Endometrium (tissue), 2 donors: ENCODE measurements around the gene CYSTM1.

Source experiments
- FAIRE-seq: peaks from 2 replicates; lab custom pipeline; 2012; peaks lifted over from hg19 to GRCh38; lab: Jason Lieb, UNC
- donor health status: control.
- donor health status: control.

CYSTM1 gene

DNA sequence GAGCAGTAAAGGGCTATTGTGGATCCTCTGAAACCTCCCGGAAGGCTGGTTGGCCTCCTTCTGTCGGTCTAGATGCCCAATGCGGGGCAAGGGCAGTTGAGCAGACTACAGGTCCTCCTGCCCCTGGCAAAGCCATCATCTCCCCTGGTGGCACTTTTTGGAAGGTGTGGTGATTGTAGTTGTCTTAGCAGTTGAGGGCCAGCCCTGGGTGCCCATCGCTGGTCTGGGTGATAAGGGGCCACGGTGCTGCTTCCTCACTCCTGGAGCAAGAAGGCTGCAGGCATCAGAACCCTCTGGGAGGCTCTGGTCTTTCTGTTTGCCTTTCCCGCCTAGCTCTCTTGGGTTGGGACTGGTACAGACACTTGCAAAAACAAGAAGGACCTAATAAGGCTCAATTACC, 63.8 kb downstream of the CYSTM1 start:
- FAIRE-seq: no peak

- no peak for FAIRE-seq
Observed at GRCh38 chr5:140239461-140239860, 64.5 kb downstream of the CYSTM1 start.

GRCh38 chr5:140239939-140240700, 65.1 kb downstream of the CYSTM1 start:
- FAIRE-seq: no peak

DNA sequence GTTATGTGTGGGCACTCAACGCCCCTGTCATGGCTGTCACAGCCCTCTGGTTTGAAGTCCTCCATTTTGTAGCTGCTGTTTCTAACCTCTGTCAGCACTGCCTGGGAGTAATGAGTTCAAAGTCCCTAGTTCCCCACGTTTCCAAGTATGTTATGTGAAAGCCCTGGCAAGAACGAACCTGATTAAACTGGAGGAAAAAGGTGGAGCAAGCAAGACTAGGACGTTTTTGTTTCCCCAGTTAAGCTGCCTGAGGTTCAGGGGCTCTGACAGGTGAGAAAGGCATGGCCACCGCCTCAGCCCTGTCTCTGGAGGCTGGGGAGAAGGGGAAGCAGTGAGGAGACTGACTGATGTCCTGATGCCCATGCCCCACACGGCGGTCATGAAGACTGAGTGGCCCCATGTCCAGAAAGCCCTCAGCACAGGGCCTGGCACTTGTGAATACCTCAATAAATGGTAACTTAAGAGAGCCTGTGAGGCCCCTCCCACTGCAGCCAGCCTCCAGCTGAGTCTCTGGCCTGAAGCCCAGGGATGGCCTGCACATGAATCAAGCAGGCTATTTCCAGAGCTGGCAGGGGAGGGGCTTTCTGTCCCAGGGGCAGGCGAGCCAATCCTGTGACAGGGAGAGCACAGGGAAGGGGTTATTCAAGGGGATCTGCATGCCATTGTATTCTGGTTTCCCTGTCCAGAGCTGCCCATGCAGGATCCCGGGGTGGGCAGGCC, 66.2 kb downstream of the CYSTM1 start:
- FAIRE-seq: no peak

DNA sequence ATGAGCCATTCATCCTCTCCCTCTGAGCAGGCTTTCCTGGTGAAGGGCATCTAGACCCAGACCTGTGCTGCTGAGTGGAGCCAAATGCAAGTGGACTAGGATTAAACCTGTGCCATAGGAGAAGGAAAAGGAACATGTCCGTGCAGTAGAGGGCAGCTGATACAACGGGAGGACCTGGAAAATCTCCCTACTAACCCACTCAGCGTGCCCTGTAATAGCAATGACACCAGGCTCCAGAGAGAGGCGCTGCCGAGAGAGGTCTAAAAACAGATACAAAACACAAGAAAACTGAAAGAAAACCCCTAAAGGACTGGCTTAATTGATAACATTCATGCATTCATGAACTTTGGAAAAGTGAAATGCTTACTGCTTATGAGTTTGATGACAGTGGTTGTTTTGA, 67.1 kb downstream of the CYSTM1 start:
- FAIRE-seq: no peak

DNA sequence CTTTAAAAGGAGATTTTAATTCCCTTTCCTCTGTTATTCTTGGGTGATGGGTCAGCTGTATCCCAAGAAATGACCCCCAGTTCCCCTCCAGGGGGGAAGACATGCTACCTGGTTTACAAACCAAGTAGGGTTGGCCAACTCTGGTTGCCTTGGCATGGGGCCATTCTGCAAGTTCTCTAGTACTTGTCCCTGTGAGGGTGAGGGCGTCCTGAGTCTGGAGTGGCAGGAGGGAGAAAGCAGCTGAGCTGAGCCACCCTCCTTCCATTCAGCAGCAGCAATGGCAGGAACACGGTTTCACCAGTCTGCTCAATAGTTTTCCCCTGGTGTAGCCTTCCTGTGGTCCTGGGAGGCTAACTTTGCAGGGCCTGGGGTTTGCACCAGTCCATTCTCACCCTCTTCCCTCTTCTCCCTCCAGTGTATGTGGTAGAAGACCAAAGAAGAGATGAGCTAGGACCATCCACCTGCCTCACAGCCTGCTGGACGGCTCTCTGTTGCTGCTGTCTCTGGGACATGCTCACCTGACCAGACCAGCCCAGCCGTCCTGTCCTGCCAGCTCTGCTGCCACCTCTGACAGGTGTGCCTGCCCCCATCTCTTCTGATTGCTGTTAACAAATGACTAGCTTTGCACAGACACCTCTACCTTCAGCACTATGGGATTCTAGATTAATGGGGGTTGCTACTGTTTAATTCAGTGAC, 68.0 kb downstream of the CYSTM1 start:
- FAIRE-seq: no peak

DNA sequence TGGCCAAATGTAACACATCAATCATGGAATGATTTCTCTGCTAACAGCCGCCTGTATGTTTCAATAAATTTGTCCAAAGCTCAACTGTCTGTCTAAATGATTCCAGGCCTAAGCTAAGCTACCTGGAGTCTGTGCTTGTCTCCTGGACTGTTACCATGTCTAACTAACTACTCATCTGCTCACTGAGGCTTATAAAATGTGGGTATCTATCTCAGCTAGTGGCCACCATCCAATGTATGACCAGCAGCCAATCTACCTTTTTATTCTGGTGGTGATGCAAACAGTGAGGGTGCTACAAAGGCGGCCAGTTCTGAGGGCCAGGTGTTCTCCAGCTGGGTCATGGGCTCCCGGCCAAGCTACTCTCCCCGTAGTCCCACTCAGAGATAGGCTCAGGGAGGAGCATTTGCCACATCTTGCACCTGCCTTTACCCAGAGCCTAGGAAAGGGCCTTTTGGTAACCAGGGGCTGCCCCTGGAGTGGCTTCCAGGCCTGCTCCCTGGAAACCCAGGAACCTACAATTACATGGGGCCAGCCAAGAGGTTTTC, 68.8 kb downstream of the CYSTM1 start:
- FAIRE-seq: no peak

DNA sequence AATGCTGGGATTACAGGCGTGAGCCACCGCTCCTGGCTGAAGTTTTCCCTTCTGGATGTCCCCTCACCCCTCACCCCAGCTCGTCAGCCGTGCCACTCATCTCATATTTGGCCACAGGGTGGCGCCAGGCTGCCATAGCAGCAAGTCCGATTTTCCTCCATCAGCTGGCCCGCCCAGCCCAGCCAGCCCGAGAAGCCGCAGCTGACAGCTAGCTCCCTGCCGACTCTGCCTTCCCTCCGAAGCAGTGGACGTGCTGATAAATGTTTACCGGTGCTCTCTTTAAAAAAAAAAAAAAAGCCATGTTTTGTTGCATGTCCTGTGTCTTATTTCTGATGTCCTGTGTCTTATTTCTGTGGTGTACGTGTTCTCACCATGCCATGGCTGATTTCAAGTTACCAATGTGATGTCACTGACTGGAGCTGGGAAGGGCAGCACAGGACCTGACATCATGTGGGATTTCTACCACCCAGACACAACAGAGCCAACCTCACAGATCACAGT, 69.6 kb downstream of the CYSTM1 start:
- FAIRE-seq: no peak

- FAIRE-seq: no peak
Observed at GRCh38 chr5:140245341-140245740, 70.4 kb downstream of the CYSTM1 start.

DNA sequence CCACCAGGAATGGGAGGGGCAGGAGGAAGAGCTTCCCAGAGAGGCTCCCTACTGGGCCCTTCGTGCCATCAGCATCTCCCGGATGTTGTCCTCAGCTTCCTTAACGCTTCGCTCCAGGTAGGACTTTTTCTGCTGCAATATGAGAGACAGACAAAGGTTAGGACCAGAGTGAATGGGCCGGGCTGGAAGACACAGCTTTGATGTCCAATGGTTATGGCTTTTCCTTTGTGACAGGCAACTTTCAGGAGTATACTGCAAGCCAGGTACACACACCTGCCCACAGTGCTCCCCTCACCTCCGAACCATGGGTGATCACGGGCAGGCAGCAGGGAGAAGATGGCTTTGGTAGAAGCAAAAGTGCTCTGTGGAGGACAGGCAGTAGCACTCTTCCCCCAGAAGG, 70.9 kb downstream of the CYSTM1 start:
- no peak for FAIRE-seq

- FAIRE-seq: no peak
Observed at GRCh38 chr5:140246378-140247122, 71.6 kb downstream of the CYSTM1 start.

GRCh38 chr5:140248414-140248813, 73.4 kb downstream of the CYSTM1 start:
- FAIRE-seq: no peak

DNA sequence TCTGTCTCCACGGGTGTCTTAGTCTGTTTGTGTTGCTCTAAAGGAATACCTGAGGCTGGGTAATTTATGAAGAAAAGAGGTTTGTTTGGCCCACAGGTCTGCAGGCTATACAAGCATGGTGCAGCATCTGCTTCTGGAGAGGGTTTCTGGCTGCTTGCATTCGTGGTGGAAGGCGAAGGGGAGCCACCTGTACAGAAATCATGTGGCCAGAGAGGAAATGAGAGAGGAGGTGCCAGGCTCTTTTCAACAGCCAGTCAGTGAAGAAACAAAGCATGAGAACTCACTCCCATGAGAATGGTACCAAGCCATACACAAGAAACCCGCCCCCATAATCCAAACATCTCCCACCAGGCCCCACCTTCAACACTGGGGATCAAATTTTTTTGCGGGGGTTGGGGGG, 74.5 kb downstream of the CYSTM1 start:
- FAIRE-seq: no peak

DNA sequence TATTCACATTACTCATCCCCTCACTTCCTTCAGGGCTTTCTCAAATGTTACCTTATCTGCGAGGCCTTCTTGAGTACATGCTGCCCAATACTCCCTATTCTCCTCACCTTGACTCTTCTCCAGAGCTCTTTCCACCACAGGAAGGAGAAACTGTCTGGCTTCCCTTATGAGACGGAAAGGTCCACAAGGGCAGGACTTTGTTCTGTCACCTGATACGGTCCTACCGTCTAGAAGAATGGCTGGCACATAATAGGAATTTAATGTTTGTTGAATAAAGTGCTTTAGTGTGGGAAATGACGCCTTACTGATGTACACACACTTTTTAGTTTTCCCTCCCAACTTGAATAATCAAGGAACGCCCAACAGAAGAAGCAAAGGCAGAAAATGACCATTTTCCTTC, 75.4 kb downstream of the CYSTM1 start:
- no peak for FAIRE-seq

GRCh38 chr5:140251527-140251973, 76.6 kb downstream of the CYSTM1 start:
- no peak for FAIRE-seq

- FAIRE-seq: no peak
Observed at GRCh38 chr5:140252470-140253126, 77.6 kb downstream of the CYSTM1 start.

DNA sequence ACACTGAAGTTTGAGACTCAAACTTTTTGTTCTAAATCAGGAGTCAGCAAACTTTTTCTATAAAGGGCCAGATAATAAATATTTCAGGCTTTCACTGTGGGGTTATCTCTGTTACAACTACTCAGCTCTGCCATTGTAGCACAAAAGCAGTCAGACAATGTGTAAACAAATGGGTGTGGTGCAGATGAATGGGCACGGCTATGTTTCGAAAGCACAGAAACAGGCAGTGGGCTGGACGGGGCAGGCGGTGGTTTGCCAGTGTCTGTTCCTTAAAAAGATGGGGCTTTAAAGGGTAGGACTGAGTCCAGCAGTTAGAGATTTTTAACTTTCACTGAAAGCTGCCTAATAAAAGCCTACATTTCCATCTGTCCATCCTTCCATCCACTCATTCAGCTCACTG, 79.0 kb downstream of the CYSTM1 start:
- no peak for FAIRE-seq

DNA sequence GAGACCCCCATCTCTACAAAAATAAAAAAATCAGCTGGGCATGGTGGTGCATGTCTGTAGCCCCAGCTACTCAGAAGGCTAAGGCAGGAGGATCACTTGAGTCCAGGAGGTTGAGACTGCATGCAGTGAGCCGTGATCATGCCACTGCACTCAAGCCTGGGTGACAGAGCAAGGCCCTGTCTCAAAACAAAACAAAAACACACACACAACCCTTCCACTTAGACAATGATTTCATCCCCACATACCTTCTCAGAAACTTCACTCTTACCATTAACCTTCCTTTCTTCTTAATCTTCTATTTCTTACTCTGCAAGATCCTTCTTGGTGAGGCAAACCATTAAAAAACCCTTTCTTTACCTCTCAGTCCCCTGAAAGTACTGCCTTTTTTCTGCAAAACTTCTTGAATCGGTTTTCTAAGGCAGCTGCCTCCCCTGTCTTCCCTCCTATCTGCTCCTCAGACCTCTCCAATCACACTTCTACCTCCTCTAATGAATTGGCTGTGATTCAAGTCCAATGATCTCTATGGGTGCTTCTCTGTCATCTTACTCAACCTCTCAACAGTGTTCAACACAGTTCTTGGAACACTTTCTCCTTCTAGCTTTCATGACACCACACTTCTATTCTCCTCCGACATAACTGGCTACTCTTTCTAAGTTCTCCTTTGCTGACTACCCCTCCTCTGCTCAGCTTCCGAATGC, 80.6 kb downstream of the CYSTM1 start:
- FAIRE-seq: no peak

GRCh38 chr5:140256726-140257125, 81.7 kb downstream of the CYSTM1 start:
- no peak for FAIRE-seq

DNA sequence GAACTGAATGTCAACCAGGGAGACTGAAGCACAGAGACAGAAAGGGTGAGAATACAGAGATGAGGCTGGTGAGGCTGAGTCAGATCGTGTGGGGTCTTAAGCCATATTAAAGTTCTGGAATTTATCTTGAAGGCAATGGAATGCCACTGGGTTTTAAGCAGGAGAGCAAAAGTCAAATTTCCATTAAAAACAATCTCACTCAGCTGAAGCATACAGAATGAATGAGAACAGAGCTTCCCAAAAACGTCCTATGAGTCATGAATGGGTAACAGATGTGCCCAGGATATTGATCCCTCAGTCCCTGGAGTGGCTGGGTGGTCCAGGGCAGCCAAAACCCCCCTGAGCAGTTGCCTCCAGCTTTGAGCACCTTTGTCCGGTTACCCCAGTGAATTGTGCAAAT, 83.0 kb downstream of the CYSTM1 start:
- no peak for FAIRE-seq

GRCh38 chr5:140258873-140259272, 83.9 kb downstream of the CYSTM1 start:
- FAIRE-seq: no peak
